NCI-H82 (cell line): Measurements from ENCODE around the gene LY6G5C.

ENCODE experiments used
- DNase-seq: peaks from one replicate; lab custom pipeline; 2025; lab: John Stamatoyannopoulos, UW

Gene LY6G5C

GRCh38 chr6:31639449-31639861 is 41.4 kb downstream of the LY6G5C start:
- no peak for DNase-seq

- DNase-seq: no peak
Measured at GRCh38 chr6:31639043-31639442, 41.8 kb downstream of the LY6G5C start.

GRCh38 chr6:31636698-31637596 is 43.9 kb downstream of the LY6G5C start:
- peak; percentile 27 for DNase-seq

- no peak for DNase-seq
Measured at GRCh38 chr6:31634969-31635575, 45.8 kb downstream of the LY6G5C start.

- DNase-seq: no peak
Measured at GRCh38 chr6:31634131-31634530, 46.7 kb downstream of the LY6G5C start.

- no peak for DNase-seq
Measured at GRCh38 chr6:31633447-31633846, 47.4 kb downstream of the LY6G5C start.

GRCh38 chr6:31632279-31632946 is 48.5 kb downstream of the LY6G5C start:
- no peak for DNase-seq

- no peak for DNase-seq
Measured at GRCh38 chr6:31631681-31632278, 49.1 kb downstream of the LY6G5C start.

- DNase-seq: no peak
Measured at GRCh38 chr6:31631209-31631608, 49.7 kb downstream of the LY6G5C start.

- no peak for DNase-seq
Measured at GRCh38 chr6:31630177-31630934, 50.5 kb downstream of the LY6G5C start.

GRCh38 chr6:31629014-31629413 is 51.9 kb downstream of the LY6G5C start:
- no peak for DNase-seq

- no peak for DNase-seq
Measured at GRCh38 chr6:31627690-31628287, 53.1 kb downstream of the LY6G5C start.

GRCh38 chr6:31626952-31627351 is 53.9 kb downstream of the LY6G5C start:
- DNase-seq: no peak
